Measurements from ENCODE around the gene GYG1. TPM values are rescaled to one million over a fixed set of nuclear protein-coding genes. Genes with fewer than 3 reads are reported as not detected.

GYG1 gene
- total and polyA plus RNA-seq, 2 of the 8 experiments (the other 6 are each of a cell fraction or from before 2014, with no cell fraction given) = 19.4 to 34.2 TPM

DNA sequence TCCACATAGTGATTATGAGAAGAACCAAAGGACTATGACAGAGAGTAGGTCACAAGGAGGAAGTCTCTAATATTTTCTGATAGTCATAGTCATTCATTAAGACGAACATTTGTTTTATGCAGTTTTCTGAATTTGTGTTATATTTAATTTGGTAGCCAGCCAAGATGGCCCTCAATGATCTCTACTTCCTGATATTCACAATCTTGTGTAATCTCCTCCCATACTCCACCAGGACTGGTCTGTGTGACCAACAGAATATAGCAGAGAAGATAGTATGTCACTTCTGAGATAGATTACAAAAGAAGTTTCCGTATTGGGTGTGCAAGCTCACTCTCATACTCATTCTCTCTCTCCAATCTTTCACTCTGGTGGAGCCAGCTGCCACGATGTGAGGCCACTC is 64.2 kb downstream of the GYG1 start:
- H3K4me3 ChIP-seq (ENCODE audit: extremely low read depth in 1 of 4, insufficient read depth in 2 of 4, low read depth in 3 of 4, low read length in 4 of 4) = no peak overlapping the region
- no peak overlapping the region for H3K56ac ChIP-seq (replicated peaks; ENCODE audit: insufficient read length, low read depth, low read length)
- H2AK5ac ChIP-seq (ENCODE audit: low read depth, low read length) = no peak overlapping the region
- no peak overlapping the region for H3K14ac ChIP-seq (ENCODE audit: insufficient read length)
- H2BK15ac ChIP-seq (ENCODE audit: low read length) = no peak overlapping the region
- WGBS, 2 experiments (ENCODE audit: extremely low coverage in 1 of 2, insufficient coverage in 1 of 2, insufficient read length in 1 of 2, insufficient replicate concordance in 2 of 2, low coverage in 1 of 2, low lambda C conversion rate in 2 of 2, missing lambda C conversion rate in 1 of 2) = 85% methylated on average over 3 of the region's 3 CpGs; no CpG with 5 or more reads in 1 of the 2 experiments
- CTCF ChIA-PET (ENCODE audit: partially characterized antibody) = interaction anchor here (0.6 to 1.2 kb wide), 2 partner anchors 224 to 931 kb away, joined by 3 read pairs; no protein-coding TSS in a partner anchor
- H3K79me2 ChIP-seq (ENCODE audit: control insufficient read depth in 1 of 2, insufficient read depth in 2 of 2, low read length in 2 of 2) = no peaks in the 10 kb centered on the region
- H3K9ac ChIP-seq (replicated peaks in 1 of 4; ENCODE audit: extremely low read depth in 1 of 4, low read depth in 3 of 4, low read length in 3 of 4) = no peak overlapping the region
- no peak overlapping the region for H4K91ac ChIP-seq (replicated peaks; ENCODE audit: insufficient read length, low read length)
- H3K79me1 ChIP-seq (ENCODE audit: low read depth, low read length) = no peaks in the 10 kb centered on the region
- H3K27ac ChIP-seq (ENCODE audit: low read depth, low read length) = no peak overlapping the region
- H3K18ac ChIP-seq (ENCODE audit: extremely low read depth, low read length) = no peak overlapping the region
- no peak overlapping the region for H2BK120ac ChIP-seq (replicated peaks; ENCODE audit: low read depth, low read length)
- no peak overlapping the region for H3K23ac ChIP-seq (ENCODE audit: insufficient read length)
- H3K4me2 ChIP-seq (ENCODE audit: insufficient read depth in 1 of 2, low read depth in 2 of 2, low read length in 2 of 2) = no peak overlapping the region
- H4K8ac ChIP-seq (ENCODE audit: extremely low read depth, insufficient read depth, low read length) = no peak overlapping the region
- peaks cover 4 to 73% (median 32%) of the 10 kb centered on the region in 4 experiments; a peak in 6 of 8 replicates for H3K36me3 ChIP-seq (ENCODE audit: control insufficient read depth in 2 of 4, insufficient read depth in 4 of 4, low read length in 3 of 4)
- no peak overlapping the region for H3K4ac ChIP-seq (replicated peaks; ENCODE audit: insufficient read length, low read depth, low read length)
- DNase-seq (ENCODE audit: low read depth in 1 of 2, low spot score in 2 of 2) (no peak), FAIRE-seq (no peak)
- H2BK12ac ChIP-seq (ENCODE audit: low read depth, low read length) = no peak overlapping the region
- no peak overlapping the region for H2BK5ac ChIP-seq (ENCODE audit: low read depth, low read length)
- no peaks in the 10 kb centered on the region for H3K9me3 ChIP-seq (ENCODE audit: insufficient read depth in 2 of 2, low read depth in 1 of 2, low read length in 1 of 2)
- H4K5ac ChIP-seq (ENCODE audit: insufficient read length, low read depth, low read length) = no peak overlapping the region
- H4K20me1 ChIP-seq (replicated peaks in 1 of 2; ENCODE audit: control insufficient read depth in 1 of 2, insufficient read depth in 2 of 2, low read length in 2 of 2) = no peaks in the 10 kb centered on the region
- no peaks in the 10 kb centered on the region for H3K27me3 ChIP-seq (replicated peaks in 1 of 4; ENCODE audit: control insufficient read depth in 3 of 4, extremely low read depth in 1 of 4, insufficient read depth in 3 of 4, low read length in 3 of 4)
- H2AFZ ChIP-seq (ENCODE audit: low read length) = no peak overlapping the region
- no peaks in the 10 kb centered on the region for H3K4me1 ChIP-seq (replicated peaks in 1 of 4; ENCODE audit: control insufficient read depth in 3 of 4, insufficient read depth in 4 of 4, low read length in 3 of 4)
- POLR2A ChIA-PET (ENCODE audit: partially characterized antibody) = no interaction called here
- H2BK20ac ChIP-seq (ENCODE audit: low read length) = no peak overlapping the region
- no peaks in the 10 kb centered on the region for H3K23me2 ChIP-seq (ENCODE audit: low read depth, low read length)
- TF ChIP-seq ASH2L (IDR thresholded peaks at IDR 0.05; ENCODE audit: low read length) (no peak), TBP (IDR thresholded peaks at IDR 0.05; ENCODE audit: low read depth, low read length) (no peak), BACH1 (IDR thresholded peaks at IDR 0.05; ENCODE audit: low read length) (no peak), SP2 (IDR thresholded peaks at IDR 0.05; ENCODE audit: low read length) (no peak), BCL11A (IDR thresholded peaks at IDR 0.05; ENCODE audit: low read depth in 2 of 2, low read length in 2 of 2) (no peak), KDM4A (IDR thresholded peaks at IDR 0.05; ENCODE audit: low read depth, low read length, severe bottlenecking) (no peak), KDM1A (IDR thresholded peaks at IDR 0.05; ENCODE audit: borderline replicate concordance, low read length) (no peak), EGR1 (IDR thresholded peaks at IDR 0.05; ENCODE audit: borderline replicate concordance, low read depth, low read length) (no peak)
